ENCODE data around the gene DEFB127. TPM values are rescaled to one million over a fixed set of nuclear protein-coding genes. Genes with fewer than 3 reads are reported as not detected.
"Not testable (repeated sequence)": the region's sequence is repeated elsewhere in the genome, so short reads cannot be mapped to it uniquely, and the experiment has no call there.

The DEFB127 gene
- total RNA-seq, 2 donors from 2014 or later, result not detected

GRCh38 chr20:203630-204029, 46.4 kb downstream of the DEFB127 start:
- not testable (repeated sequence) for H3K27ac Mint-ChIP-seq; H3K36me3 Mint-ChIP-seq (ENCODE audit: low read depth); H3K4me3 Mint-ChIP-seq; H3K4me1 Mint-ChIP-seq; H3K9me3 Mint-ChIP-seq; ATAC-seq (replicated peaks)
- peaks cover 10% of the 10 kb centered on the region for H3K27me3 Mint-ChIP-seq

Other genes starting within 250 kb of the DEFB127 start
- not detected for gene DEFB125, start 69.8 kb upstream of the DEFB127 start, total RNA-seq
- gene DEFB126, start 14.9 kb upstream of the DEFB127 start, total RNA-seq, result not detected
- not detected for gene DEFB128, start 32.3 kb downstream of the DEFB127 start, total RNA-seq
- gene DEFB129, start 69.8 kb downstream of the DEFB127 start, total RNA-seq, result not detected
- gene DEFB132, start 100.3 kb downstream of the DEFB127 start, total RNA-seq, result not detected
- gene C20orf96, start 133.3 kb downstream of the DEFB127 start, total RNA-seq, result 1 to 10 TPM; 5.2 to 6.0 TPM
- gene ZCCHC3, start 140.1 kb downstream of the DEFB127 start, total RNA-seq, result 10 to 100 TPM; 16.0 to 16.6 TPM
- gene SOX12, start 168.1 kb downstream of the DEFB127 start, total RNA-seq, result 1 to 10 TPM; 4.0 to 6.5 TPM
- 1 to 10 TPM; 4.3 to 5.2 TPM for gene NRSN2, start 189.7 kb downstream of the DEFB127 start, total RNA-seq
- gene TRIB3, start 223.3 kb downstream of the DEFB127 start, total RNA-seq, result 10 to 100 TPM; 13.4 to 20.0 TPM

All from activated T-helper 17 cell treated with anti-CD3 and anti-CD28 coated beads, Interleukin-2, amount 50 U/mL, for 72 hours (primary cell).